B cell (primary cell): Measurements from ENCODE around the gene ARHGEF19.

Source experiments
- EZH2 ChIP-seq: IDR thresholded peaks from 2 replicates; pipeline ENCODE4 v1.6.1; 2012; ENCODE audit warnings: borderline replicate concordance, low read depth, mild to moderate bottlenecking, moderate library complexity, low read length; ENCODE audit not compliant: insufficient read depth, poor library complexity, severe bottlenecking
- TF ChIP-seq, protein P1 (sequence below): fragments of 200-600 bp; IDR thresholded peaks from one replicate; pipeline ENCODE4 v1.8.0; 2022; ENCODE audit warnings: antibody characterized with exemption, mild to moderate bottlenecking

DNA sequence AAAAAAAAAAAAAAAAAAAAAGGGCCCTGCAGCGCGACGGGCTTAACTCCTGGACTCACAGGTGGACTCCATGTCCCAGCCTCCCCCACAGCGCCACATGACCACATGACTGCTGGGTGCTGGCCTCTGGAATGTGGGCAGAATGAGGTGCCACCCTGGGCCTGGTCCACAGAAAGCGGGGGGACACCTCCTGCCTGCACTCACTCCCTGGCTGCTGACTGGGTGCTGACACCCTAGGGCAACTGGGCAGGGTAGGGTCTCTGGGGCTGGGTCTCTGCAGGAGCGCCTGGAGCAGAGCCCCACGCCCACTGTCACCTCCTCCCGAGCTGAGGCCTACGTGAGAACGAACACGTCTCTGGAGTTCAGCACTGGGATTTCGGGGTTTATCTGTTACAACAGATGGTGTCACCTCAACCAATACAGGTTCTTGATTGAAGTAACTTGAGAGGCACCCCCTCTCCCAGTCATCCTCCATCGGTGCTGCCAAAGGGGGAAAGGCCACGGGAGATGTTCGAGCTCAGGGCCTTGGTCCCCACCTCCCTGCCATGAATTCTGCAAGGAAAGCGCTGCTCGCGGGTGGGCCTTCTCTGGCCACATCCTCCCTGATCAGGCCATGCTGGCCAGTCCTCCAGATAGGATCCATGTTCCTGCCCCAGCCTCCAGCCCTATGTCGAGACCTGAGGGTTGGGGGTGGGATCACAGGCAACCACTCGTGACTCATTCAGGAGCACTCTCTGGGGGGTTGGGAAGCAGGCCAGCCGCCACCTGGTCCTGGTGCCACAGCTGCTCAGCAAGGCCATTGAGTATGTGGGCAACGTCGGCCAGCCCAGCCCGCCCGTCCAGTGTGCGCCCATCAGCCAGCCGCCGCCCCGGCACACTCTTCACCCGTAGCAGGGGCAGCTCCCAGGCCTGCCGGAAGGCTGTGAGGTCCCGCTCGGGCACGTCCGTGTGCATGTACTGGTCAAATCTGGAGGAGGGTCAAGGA lies 19.2 kb upstream of the ARHGEF19 start:
- TF ChIP-seq, protein P1, sequence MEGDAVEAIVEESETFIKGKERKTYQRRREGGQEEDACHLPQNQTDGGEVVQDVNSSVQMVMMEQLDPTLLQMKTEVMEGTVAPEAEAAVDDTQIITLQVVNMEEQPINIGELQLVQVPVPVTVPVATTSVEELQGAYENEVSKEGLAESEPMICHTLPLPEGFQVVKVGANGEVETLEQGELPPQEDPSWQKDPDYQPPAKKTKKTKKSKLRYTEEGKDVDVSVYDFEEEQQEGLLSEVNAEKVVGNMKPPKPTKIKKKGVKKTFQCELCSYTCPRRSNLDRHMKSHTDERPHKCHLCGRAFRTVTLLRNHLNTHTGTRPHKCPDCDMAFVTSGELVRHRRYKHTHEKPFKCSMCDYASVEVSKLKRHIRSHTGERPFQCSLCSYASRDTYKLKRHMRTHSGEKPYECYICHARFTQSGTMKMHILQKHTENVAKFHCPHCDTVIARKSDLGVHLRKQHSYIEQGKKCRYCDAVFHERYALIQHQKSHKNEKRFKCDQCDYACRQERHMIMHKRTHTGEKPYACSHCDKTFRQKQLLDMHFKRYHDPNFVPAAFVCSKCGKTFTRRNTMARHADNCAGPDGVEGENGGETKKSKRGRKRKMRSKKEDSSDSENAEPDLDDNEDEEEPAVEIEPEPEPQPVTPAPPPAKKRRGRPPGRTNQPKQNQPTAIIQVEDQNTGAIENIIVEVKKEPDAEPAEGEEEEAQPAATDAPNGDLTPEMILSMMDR = no peak
- TF ChIP-seq EZH2 = no peak
